Muscle layer of duodenum (tissue), 2 donors: ENCODE results near the gene RTN4.

Experiments used
- H3K27ac ChIP-seq: one replicate; pipeline ENCODE4 v1.7.0; 2013; ENCODE audit warnings: mild to moderate bottlenecking, low read length
- H3K27me3 ChIP-seq: one replicate; pipeline ENCODE4 v1.7.0; 2013; ENCODE audit warnings: low read depth, mild to moderate bottlenecking, control low read depth, low read length
- H3K36me3 ChIP-seq, 2 donors: one replicate each; pipeline ENCODE4 v1.7.0; 2013; ENCODE audit warnings: low read length in 2 of 2, control low read depth in 1 of 2, mild to moderate bottlenecking in 1 of 2; ENCODE audit not compliant: insufficient read depth in 2 of 2, control insufficient read depth in 1 of 2
- H3K4me1 ChIP-seq, 2 donors: one replicate each; pipeline ENCODE4 v1.7.0; 2013; ENCODE audit warnings: low read length in 2 of 2, mild to moderate bottlenecking in 2 of 2, control low read depth in 1 of 2, moderate library complexity in 1 of 2; ENCODE audit not compliant: insufficient read depth in 2 of 2, control insufficient read depth in 1 of 2
- H3K4me3 ChIP-seq, 2 donors: one replicate each; pipeline ENCODE4 v1.7.0; 2013; ENCODE audit warnings: low read length in 2 of 2, low read depth in 1 of 2, mild to moderate bottlenecking in 1 of 2
- H3K9me3 ChIP-seq, 2 donors: one replicate each; pipeline ENCODE4 v1.7.0; 2013; ENCODE audit warnings: low read length in 2 of 2, control low read depth in 1 of 2, mild to moderate bottlenecking in 1 of 2; ENCODE audit not compliant: control insufficient read depth in 1 of 2
- donor health status: healthy.

The RTN4 gene

DNA sequence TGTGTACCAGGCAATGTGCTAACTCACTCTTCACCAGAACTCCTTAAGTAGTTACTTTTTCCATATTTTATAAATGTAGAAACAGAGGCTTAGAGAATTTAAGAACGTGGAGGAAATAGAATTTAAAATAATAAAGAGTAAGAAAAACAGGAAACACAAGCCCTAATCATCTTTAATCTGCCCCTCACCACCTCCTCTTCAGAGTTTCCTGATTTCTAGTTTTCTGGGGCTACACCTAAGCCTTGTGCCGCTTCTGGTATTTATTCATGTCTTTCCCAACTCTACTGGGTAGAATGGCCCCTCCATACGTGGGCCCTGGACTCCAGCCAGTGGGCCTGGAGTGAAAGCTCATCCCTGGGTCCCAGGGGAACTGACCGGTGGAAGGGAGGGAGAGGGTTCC lies 85.4 kb downstream of the RTN4 start:
- Histone ChIP-seq H3K4me1 (peaks cover 0 to 5% of the 10 kb centered on the region in 2 donors), H3K9me3 (no peaks in the 10 kb centered on the region), H3K27me3 (no peaks in the 10 kb centered on the region), H3K4me3 (no peak overlapping the region), H3K27ac (no peak overlapping the region), H3K36me3 (peaks cover 6 to 9% of the 10 kb centered on the region in 2 donors)

- Histone ChIP-seq H3K4me3 (no peak overlapping the region), H3K4me1 (peaks cover 0 to 5% of the 10 kb centered on the region in 2 donors), H3K9me3 (no peaks in the 10 kb centered on the region), H3K27me3 (no peaks in the 10 kb centered on the region), H3K27ac (no peak overlapping the region), H3K36me3 (peaks cover 1 to 3% of the 10 kb centered on the region in 2 donors)
Observed at GRCh38 chr2:54964271-54964670, 86.0 kb downstream of the RTN4 start.

DNA sequence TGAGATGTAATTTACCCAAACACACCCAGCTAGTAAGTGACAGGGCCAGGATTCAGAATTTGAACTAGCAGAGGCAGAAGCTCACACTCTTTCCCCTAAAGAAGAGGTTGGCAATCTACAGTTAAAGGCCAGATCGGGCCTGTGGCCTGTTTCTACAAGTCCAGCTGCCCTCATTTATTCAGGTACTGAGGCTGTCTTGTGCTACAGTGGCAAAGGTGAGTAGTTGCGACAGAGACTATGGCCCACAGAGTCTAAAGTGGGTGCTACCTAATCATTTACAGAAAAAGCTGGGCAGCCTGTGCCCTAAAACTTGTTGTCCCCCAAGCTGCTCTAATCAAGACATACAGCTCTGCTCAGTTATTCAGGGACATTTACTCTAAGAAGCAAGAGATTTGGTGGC lies 86.8 kb downstream of the RTN4 start:
- H3K4me1 ChIP-seq = peaks cover 0 to 5% of the 10 kb centered on the region in 2 donors
- no peaks in the 10 kb centered on the region for H3K9me3 ChIP-seq
- H3K4me3 ChIP-seq = no peak overlapping the region
- H3K36me3 ChIP-seq = no peaks in the 10 kb centered on the region
- no peaks in the 10 kb centered on the region for H3K27me3 ChIP-seq
- no peak overlapping the region for H3K27ac ChIP-seq

DNA sequence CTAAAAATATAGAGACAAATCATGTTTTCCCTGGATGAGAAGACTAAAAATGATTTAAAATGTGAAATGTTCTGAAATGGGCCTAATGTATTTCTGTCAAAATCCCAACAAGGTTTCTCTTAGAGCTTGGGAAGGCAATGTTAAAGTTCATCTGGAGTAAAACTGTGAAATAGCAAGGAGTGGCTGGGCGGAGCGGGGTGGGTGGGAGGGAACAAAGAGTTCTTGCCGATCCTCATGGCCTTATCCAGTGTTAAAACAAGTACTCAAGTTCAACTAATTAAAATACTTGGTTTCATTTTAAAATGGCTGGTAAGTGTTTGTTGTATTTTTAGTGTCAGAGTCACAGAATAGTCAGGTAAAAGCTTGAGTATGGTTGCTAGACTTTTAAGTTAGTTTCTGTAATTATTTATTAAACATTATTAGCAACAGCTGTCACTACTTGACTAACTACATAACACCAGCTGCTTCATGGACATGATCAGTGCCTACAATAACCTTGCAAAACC lies 87.3 kb downstream of the RTN4 start:
- H3K9me3 ChIP-seq = no peaks in the 10 kb centered on the region
- no peaks in the 10 kb centered on the region for H3K27me3 ChIP-seq
- no peaks in the 10 kb centered on the region for H3K36me3 ChIP-seq
- peaks cover 0 to 5% of the 10 kb centered on the region in 2 donors for H3K4me1 ChIP-seq
- H3K27ac ChIP-seq = no peak overlapping the region
- H3K4me3 ChIP-seq = no peak overlapping the region

DNA sequence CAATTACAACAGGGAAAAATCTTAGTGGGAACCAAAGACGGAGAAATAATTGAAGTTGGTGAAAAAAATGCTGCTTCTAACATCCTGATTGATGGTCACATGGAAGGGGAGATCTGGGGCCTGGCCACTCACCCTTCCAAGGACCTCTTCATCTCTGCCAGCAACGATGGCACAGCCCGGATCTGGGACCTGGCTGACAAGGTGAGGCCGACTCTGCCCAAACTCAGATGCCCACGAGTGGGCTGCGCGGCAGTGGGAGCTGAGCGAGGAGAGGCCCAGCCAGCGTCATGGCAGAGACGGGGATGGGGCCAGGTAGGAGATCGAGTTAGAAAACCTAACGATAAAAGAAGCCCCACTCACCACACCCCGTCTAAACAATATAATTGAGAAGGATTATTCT lies 87.7 kb downstream of the RTN4 start:
- peaks cover 0 to 5% of the 10 kb centered on the region in 2 donors for H3K4me1 ChIP-seq
- H3K27ac ChIP-seq = no peak overlapping the region
- no peak overlapping the region for H3K4me3 ChIP-seq
- no peaks in the 10 kb centered on the region for H3K9me3 ChIP-seq
- H3K36me3 ChIP-seq = no peaks in the 10 kb centered on the region
- H3K27me3 ChIP-seq = no peaks in the 10 kb centered on the region

DNA sequence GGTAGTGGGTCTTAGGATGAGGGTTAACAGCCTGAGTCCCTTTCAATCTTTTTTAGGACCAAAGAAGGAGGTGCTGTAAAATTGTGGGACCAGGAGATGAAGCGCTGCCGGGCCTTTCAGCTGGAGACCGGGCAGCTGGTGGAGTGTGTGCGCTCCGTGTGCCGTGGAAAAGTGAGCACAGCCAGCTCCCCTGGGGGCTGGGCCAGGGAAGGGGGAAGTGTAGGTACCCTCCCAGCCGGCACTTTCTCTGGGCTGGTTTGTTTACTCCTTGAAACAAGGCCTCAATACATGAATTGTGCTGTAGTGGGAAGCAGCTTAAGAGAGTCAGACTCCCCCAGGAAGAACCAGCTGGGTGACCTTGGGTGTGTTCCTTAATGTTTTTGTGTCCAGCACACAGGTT lies 90.1 kb downstream of the RTN4 start:
- no peak overlapping the region for H3K4me3 ChIP-seq
- no peaks in the 10 kb centered on the region for H3K4me1 ChIP-seq
- H3K9me3 ChIP-seq = no peaks in the 10 kb centered on the region
- H3K36me3 ChIP-seq = no peaks in the 10 kb centered on the region
- H3K27ac ChIP-seq = no peak overlapping the region
- H3K27me3 ChIP-seq = no peaks in the 10 kb centered on the region

- H3K4me1 ChIP-seq = no peaks in the 10 kb centered on the region
- no peaks in the 10 kb centered on the region for H3K9me3 ChIP-seq
- H3K4me3 ChIP-seq = no peak overlapping the region
- H3K27me3 ChIP-seq = no peaks in the 10 kb centered on the region
- H3K36me3 ChIP-seq = no peaks in the 10 kb centered on the region
- no peak overlapping the region for H3K27ac ChIP-seq
Observed at GRCh38 chr2:54958717-54959371, 91.4 kb downstream of the RTN4 start.

DNA sequence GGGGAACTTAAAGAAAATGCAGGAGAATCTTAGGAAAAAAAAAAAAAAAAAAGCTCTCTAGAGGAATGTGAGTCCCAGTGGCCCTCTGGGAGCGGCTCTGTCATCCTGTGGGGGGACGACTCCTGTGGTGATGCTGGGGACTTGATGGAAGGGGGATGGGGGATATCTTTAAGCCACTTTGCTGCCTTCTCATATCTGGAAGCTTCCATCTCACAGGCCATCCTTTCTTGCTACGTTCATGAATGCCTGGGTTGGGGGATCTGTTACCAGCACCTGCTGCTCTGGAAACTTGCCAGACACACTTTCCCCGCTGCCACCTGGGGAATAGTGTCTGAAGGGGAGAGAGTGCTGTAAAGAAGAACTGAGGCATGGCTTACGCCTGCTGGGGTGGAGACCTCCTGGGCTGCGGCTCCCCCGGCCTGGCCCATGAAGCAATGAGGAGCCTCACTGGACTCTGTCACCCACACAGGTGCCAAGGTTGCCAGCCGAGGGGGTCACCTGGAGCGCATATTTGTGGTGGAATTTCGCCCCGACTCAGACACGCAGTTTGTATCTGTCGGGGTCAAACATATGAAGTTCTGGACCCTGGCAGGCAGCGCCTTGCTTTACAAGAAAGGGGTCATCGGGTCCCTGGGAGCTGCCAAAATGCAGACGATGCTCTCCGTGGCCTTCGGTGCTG lies 92.8 kb downstream of the RTN4 start:
- Histone ChIP-seq H3K36me3 (no peaks in the 10 kb centered on the region), H3K4me3 (no peak overlapping the region), H3K27me3 (no peaks in the 10 kb centered on the region), H3K27ac (no peak overlapping the region), H3K9me3 (no peaks in the 10 kb centered on the region), H3K4me1 (no peaks in the 10 kb centered on the region)

DNA sequence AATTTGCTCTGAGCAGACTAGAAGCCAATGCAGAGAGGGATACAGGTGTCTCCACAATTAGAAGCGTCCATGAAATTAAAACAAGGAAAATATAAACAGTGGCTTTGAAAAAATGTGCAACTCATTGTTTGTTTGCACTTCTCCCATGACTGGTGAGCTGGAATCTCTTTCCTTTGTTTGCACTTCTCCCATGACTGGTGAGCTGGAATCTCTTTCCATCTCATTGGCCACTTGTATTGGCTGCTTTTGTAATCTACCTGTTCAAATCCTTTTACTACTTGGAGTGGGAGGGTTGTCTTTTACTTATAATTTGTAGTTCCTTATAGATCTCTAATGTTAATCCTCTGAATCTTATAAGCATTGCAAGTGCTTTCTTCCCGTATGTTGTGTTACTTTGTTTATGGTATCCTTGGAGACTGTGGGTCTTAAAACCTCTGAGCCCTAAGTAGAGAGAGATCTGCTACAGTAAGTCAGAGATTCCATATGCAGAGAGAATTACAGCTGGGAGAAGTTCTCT lies 94.1 kb downstream of the RTN4 start:
- Histone ChIP-seq H3K36me3 (no peaks in the 10 kb centered on the region), H3K27me3 (no peaks in the 10 kb centered on the region), H3K27ac (no peak overlapping the region), H3K4me1 (no peaks in the 10 kb centered on the region), H3K9me3 (no peaks in the 10 kb centered on the region), H3K4me3 (no peak overlapping the region)

DNA sequence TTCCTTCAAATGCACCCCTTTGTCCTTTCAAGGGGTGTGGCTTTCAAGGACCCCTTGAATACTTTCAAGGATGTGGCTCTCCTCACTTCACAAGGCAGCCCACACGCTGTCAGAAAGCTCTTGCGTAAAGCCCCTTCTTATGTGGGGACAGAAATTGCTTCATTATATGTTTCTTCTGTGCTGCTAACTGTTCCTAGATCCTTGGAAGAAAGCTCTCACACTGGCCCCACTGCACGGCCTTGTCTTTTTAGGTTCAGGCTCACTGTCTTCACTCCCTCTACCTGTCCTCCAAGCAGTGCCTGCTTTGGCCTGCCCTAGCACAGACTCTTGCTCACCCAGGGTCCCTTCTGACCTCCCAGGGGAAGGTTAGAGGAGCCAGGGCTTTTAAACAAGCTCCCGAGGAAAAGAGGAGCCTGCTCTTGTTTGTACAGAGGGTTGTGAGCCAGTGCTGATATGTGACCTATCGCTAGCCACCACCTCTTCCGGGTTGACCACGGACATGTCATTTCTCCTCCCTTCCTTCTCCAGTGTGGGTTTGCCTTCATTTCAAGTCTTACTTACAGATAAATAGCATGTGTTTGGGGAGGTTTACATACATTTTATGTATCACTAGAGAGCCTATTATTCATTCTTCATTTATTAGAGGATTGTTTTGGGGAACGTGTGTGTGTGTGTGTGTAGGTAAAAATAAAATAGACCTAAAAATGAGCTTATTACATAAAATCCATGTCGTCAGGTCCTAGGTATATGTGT lies 94.7 kb downstream of the RTN4 start:
- Histone ChIP-seq H3K27me3 (no peaks in the 10 kb centered on the region), H3K9me3 (no peaks in the 10 kb centered on the region), H3K27ac (no peak overlapping the region), H3K36me3 (no peaks in the 10 kb centered on the region), H3K4me3 (no peak overlapping the region), H3K4me1 (no peaks in the 10 kb centered on the region)

DNA sequence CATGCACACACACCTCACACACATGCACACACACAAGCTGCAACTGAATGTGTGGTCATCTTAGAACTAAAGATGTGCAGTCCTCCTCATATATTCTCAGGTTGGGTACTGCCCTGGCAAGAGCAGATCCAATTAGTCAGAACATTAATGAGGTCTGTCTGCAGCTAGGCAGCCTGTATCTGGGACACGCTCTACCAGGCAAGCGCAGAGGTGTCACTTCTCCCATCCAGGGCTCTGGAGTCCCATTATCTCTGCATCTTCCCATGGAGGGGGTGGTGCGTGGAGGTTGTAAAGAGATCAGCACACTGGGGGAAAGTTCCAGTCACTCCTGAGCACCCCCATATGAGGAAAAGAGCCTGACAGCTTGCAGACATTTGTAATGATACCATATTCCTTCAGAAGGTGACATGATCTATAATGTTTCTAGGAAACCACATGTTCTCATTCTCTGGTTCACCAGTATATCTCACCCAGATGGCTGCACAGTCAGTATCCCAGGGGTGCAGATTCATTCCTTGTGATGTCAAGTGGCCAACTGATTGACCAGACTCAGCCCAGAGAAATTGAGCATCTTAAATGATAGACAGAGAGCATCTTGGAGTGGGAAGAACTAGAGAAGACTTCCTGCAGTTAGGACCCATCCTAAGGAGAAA lies 95.4 kb downstream of the RTN4 start:
- H3K27ac ChIP-seq = no peak overlapping the region
- H3K27me3 ChIP-seq = no peaks in the 10 kb centered on the region
- H3K36me3 ChIP-seq = no peaks in the 10 kb centered on the region
- H3K4me3 ChIP-seq = no peak overlapping the region
- no peaks in the 10 kb centered on the region for H3K4me1 ChIP-seq
- no peaks in the 10 kb centered on the region for H3K9me3 ChIP-seq
